ENCODE results near the gene HFE.

- no peak for TF ChIP-seq ZNF274 (IDR thresholded peaks at IDR 0.05; ENCODE audit: low read depth, low read length)
- no peak for TF ChIP-seq SUZ12 (IDR thresholded peaks at IDR 0.05; ENCODE audit: extremely low read depth, insufficient read depth, insufficient read length)
Measured at GRCh38 chr6:26094036-26094435, 6.8 kb downstream of the HFE start.

Measured in NT2/D1 (cell line).